Fibroblast of lung (primary cell): ENCODE data around the gene KRT74. TPM values are rescaled to one million over a fixed set of nuclear protein-coding genes. Genes with fewer than 3 reads are reported as not detected.

Experiments
- DNase-seq, 2 donors: peaks; one replicate each; pipeline versions ENCODE4 v3.0.0 to v3.0.0-alpha.2; 2010; ENCODE audit warnings: low read depth in 2 of 2
- H2AFZ ChIP-seq: 2 replicates; pipeline ENCODE4 v1.5.1; 2012; ENCODE audit warnings: low read length, control low read depth, inconsistent platforms
- H3K27ac ChIP-seq: 2 replicates; pipeline ENCODE4 v1.5.1; 2011; ENCODE audit warnings: low read length, control low read depth; ENCODE audit not compliant: insufficient read depth
- H3K27me3 ChIP-seq: 2 replicates; pipeline ENCODE4 v1.5.1; 2011; ENCODE audit warnings: mild to moderate bottlenecking, low read length; ENCODE audit not compliant: control insufficient read depth, insufficient read depth
- H3K36me3 ChIP-seq: 2 replicates; pipeline ENCODE4 v1.5.1; 2011; ENCODE audit warnings: low read length; ENCODE audit not compliant: control insufficient read depth, insufficient read depth
- H3K4me1 ChIP-seq: 2 replicates; pipeline ENCODE4 v1.5.1; 2011; ENCODE audit warnings: low read length; ENCODE audit not compliant: control insufficient read depth, insufficient read depth; ENCODE audit errors: extremely low read depth
- H3K4me2 ChIP-seq: 2 replicates; pipeline ENCODE4 v1.5.1; 2011; ENCODE audit warnings: low read length, control low read depth; ENCODE audit not compliant: insufficient read depth; ENCODE audit errors: extremely low read depth
- H3K4me3 ChIP-seq, 4 experiments: fragments of 200-600 bp in 1 of 4; sonication (generic) in 1 of 4; replicated peaks in 1 of 4; 2 replicates each; pipeline ENCODE4 v1.5.1; 2011 to 2016; ENCODE audit warnings: low read length in 4 of 4, low read depth in 3 of 4, mild to moderate bottlenecking in 3 of 4, control low read depth in 2 of 4, inconsistent platforms in 1 of 4, mixed read lengths in 1 of 4; ENCODE audit not compliant: insufficient read depth in 1 of 4; ENCODE audit errors: control extremely low read depth in 1 of 4
- H3K79me2 ChIP-seq: 2 replicates; pipeline ENCODE4 v1.5.1; 2012; ENCODE audit warnings: mild to moderate bottlenecking, low read length, inconsistent platforms; ENCODE audit not compliant: control insufficient read depth, insufficient read depth
- H3K9ac ChIP-seq: 2 replicates; pipeline ENCODE4 v1.5.1; 2011; ENCODE audit warnings: mild to moderate bottlenecking, low read length, control low read depth; ENCODE audit not compliant: insufficient read depth
- H3K9me3 ChIP-seq: 2 replicates; pipeline ENCODE4 v1.5.1; 2012; ENCODE audit warnings: low read depth, low read length; ENCODE audit not compliant: control insufficient read depth, insufficient read depth
- H4K20me1 ChIP-seq: 2 replicates; pipeline ENCODE4 v1.5.1; 2011; ENCODE audit warnings: low read length; ENCODE audit not compliant: control insufficient read depth, insufficient read depth; ENCODE audit errors: extremely low read depth
- CTCF ChIP-seq, 2 donors: IDR thresholded peaks in 1 of 2; conservative IDR thresholded peaks in 1 of 2; 1 replicate in 1 of 2; 2 replicates in 1 of 2; pipeline ENCODE4 v1.5.1; 2011 to 2012; ENCODE audit warnings: low read length in 2 of 2, control low read depth in 1 of 2, inconsistent platforms in 1 of 2, low read depth in 1 of 2, mild to moderate bottlenecking in 1 of 2
- EZH2 ChIP-seq: IDR thresholded peaks from 2 replicates; pipeline ENCODE4 v1.5.1; 2012; ENCODE audit warnings: low read length, control low read depth, mild to moderate bottlenecking; ENCODE audit errors: missing control alignments
- polyA plus RNA-seq, 2 donors: library from polyadenylated mRNA; depleted of rRNA in 1 of 2; stranded (reverse) in 1 of 2; unstranded in 1 of 2; fragments of >200 nt; gene quantifications; 2 replicates each; pipeline ENCODE4 v1.2.1, GENCODE V29; 2011 to 2012; ENCODE audit warnings: missing spikeins in 1 of 2
- total RNA-seq: library from RNA; depleted of rRNA; stranded (reverse); fragments of >200 nt; gene quantifications from 2 replicates; pipeline ENCODE4 v1.2.1, GENCODE V29; 2014

The KRT74 gene
- total and polyA plus RNA-seq, 2 donors (not counting 1 experiment from before 2014, with no cell fraction given): not detected

GRCh38 chr12:52604859-52605258 is 31.2 kb upstream of the KRT74 start:
- DNase-seq: no peak
- H3K79me2 ChIP-seq: no peaks in the 10 kb centered on the region
- H4K20me1 ChIP-seq: no peaks in the 10 kb centered on the region
- no peak overlapping the region for H2AFZ ChIP-seq
- H3K9ac ChIP-seq: no peak overlapping the region
- H3K4me2 ChIP-seq: no peak overlapping the region
- peaks cover 9% of the 10 kb centered on the region for H3K27me3 ChIP-seq
- no peaks in the 10 kb centered on the region for H3K4me1 ChIP-seq
- TF ChIP-seq EZH2: no peak
- TF ChIP-seq CTCF (conservative IDR thresholded peaks at IDR 0.05 in 1 of 2, IDR thresholded peaks at IDR 0.05 in 1 of 2; ENCODE audit: low read depth in 1 of 2, low read length in 2 of 2): no peak
- H3K27ac ChIP-seq: no peak overlapping the region
- H3K36me3 ChIP-seq: no peaks in the 10 kb centered on the region
- H3K4me3 ChIP-seq: no peak overlapping the region
- H3K9me3 ChIP-seq: no peaks in the 10 kb centered on the region

GRCh38 chr12:52603314-52603713 is 29.7 kb upstream of the KRT74 start:
- Histone ChIP-seq H3K9me3 (no peaks in the 10 kb centered on the region), H2AFZ (no peak overlapping the region), H3K27me3 (peaks cover 15% of the 10 kb centered on the region), H3K36me3 (no peaks in the 10 kb centered on the region), H3K9ac (no peak overlapping the region), H3K4me2 (no peak overlapping the region), H3K27ac (no peak overlapping the region), H3K79me2 (no peaks in the 10 kb centered on the region), H4K20me1 (no peaks in the 10 kb centered on the region), H3K4me1 (no peaks in the 10 kb centered on the region), H3K4me3 (no peak overlapping the region)
- TF ChIP-seq EZH2: no peak
- no peak for TF ChIP-seq CTCF (conservative IDR thresholded peaks at IDR 0.05 in 1 of 2, IDR thresholded peaks at IDR 0.05 in 1 of 2; ENCODE audit: low read depth in 1 of 2, low read length in 2 of 2)
- no peak for DNase-seq

GRCh38 chr12:52602552-52602951 is 28.9 kb upstream of the KRT74 start:
- H3K9me3 ChIP-seq: no peaks in the 10 kb centered on the region
- no peak overlapping the region for H3K4me3 ChIP-seq
- H3K79me2 ChIP-seq: no peaks in the 10 kb centered on the region
- no peak for DNase-seq
- H3K27me3 ChIP-seq: peaks cover 15% of the 10 kb centered on the region
- no peak overlapping the region for H3K4me2 ChIP-seq
- H4K20me1 ChIP-seq: no peaks in the 10 kb centered on the region
- H3K9ac ChIP-seq: no peak overlapping the region
- no peaks in the 10 kb centered on the region for H3K36me3 ChIP-seq
- H2AFZ ChIP-seq: no peak overlapping the region
- no peak overlapping the region for H3K27ac ChIP-seq
- TF ChIP-seq CTCF (conservative IDR thresholded peaks at IDR 0.05 in 1 of 2, IDR thresholded peaks at IDR 0.05 in 1 of 2; ENCODE audit: low read depth in 1 of 2, low read length in 2 of 2) (no peak), EZH2 (no peak)
- no peaks in the 10 kb centered on the region for H3K4me1 ChIP-seq
